Measurements from ENCODE around the gene LAS1L.
"Not testable (repeated sequence)": the region's sequence is repeated elsewhere in the genome, so short reads cannot be mapped to it uniquely, and the experiment has no call there.

LAS1L gene

DNA sequence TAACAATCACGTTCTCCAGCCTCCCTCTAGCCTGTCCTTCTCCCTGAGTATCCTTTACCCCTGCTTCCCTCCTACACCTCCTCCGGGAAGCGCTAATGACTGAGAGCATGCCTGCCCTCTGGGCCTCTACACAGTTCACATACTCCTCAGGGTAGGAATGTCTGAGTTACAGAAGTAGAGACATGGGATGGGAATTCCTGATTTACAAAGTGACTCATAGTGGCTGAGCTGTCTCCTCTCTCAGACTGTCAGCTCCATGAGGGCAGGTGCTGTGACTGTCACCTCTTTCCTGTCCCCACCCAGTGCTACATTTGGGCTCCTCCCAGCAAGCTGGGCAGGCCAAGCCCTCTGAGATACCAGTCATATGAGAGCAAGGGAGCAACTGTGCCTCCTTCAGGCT lies 2.6 kb downstream of the LAS1L start:
- no peak overlapping the region for H3K27ac ChIP-seq

DNA sequence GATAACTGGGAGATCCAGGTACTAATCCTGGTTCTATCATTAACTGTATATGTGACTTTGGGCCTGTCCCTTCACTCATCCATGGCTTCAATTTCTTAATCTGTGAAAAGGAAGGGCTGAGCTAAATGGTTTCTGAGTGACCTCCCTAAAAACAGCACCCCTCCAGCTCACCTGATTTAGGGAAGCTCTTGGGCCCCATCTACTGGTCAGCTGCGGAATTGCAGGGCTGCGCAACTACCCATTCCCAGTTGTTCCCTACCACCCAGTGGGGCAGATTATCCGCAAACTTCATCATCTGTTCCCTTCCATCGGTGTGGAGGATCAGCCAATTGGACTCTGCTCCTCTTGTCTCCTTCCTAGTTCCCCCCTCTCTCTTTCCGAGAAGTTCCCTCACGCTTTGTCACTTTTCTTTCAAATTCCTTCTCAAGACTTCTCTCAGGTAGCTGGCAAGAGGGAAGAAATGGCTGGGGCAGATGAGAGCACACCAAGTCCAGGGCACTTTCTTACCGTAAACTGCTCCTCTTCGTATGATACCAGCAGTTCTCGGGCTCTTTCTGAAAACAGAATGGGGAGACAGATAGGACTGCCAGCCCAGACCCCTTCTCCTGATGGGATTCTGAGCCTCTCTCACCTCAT lies 5.8 kb downstream of the LAS1L start:
- no peak overlapping the region for H3K27ac ChIP-seq
- TF ChIP-seq ZFX (IDR thresholded peaks at IDR 0.05) = no peak
- TF ChIP-seq, protein P1, sequence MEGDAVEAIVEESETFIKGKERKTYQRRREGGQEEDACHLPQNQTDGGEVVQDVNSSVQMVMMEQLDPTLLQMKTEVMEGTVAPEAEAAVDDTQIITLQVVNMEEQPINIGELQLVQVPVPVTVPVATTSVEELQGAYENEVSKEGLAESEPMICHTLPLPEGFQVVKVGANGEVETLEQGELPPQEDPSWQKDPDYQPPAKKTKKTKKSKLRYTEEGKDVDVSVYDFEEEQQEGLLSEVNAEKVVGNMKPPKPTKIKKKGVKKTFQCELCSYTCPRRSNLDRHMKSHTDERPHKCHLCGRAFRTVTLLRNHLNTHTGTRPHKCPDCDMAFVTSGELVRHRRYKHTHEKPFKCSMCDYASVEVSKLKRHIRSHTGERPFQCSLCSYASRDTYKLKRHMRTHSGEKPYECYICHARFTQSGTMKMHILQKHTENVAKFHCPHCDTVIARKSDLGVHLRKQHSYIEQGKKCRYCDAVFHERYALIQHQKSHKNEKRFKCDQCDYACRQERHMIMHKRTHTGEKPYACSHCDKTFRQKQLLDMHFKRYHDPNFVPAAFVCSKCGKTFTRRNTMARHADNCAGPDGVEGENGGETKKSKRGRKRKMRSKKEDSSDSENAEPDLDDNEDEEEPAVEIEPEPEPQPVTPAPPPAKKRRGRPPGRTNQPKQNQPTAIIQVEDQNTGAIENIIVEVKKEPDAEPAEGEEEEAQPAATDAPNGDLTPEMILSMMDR (conservative IDR thresholded peaks at IDR 0.05) = peak; percentile 91

More for the DNA sequence above, 2.6 kb downstream of the LAS1L start:
- TF ChIP-seq, protein P1 (conservative IDR thresholded peaks at IDR 0.05) = no peak
- no peak for TF ChIP-seq ZFX (IDR thresholded peaks at IDR 0.05)

DNA sequence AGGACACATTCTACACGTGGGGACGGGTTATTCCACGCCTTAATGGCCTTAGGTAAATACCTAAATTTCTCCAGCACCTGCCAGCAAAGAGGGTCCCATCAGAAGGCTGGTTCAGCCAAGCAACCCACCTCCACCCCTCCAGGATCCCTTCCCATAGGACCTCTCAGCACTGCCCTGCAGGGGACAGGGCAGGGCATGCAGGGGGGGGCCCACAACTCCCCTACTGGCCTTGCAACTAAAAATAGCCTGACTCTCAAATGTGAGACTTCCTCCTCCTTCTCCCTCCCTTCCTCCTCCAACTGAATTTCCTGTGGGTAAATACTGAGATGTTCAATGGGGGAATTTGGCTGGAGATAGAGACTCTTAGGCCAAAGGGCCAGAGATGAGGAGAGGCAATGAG lies 6.3 kb downstream of the LAS1L start:
- TF ChIP-seq, protein P1 (conservative IDR thresholded peaks at IDR 0.05) = no peak
- no peak for TF ChIP-seq ZFX (IDR thresholded peaks at IDR 0.05)
- no peak overlapping the region for H3K27ac ChIP-seq

DNA sequence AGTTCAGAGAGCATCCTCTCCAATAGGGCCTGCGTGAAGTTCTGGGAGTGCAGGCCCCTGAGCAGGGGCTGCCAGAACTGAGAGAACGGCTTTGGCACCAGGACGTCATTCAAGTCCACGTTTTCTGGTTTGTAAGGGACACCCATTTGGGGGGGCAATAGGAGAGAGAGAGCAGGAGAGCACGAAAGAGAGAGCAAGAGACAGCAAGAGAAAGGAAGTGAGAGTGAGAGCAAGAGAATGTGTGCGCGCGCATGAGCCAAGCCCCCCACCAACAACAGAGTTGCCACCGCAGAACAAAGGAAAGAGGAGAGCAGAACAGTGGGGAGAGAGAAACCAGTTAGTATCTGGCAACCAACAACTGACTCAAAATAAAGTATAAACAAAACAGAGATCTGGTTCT lies 10.4 kb downstream of the LAS1L start:
- TF ChIP-seq, protein P1 (conservative IDR thresholded peaks at IDR 0.05) = no peak
- TF ChIP-seq ZFX (IDR thresholded peaks at IDR 0.05) = no peak

DNA sequence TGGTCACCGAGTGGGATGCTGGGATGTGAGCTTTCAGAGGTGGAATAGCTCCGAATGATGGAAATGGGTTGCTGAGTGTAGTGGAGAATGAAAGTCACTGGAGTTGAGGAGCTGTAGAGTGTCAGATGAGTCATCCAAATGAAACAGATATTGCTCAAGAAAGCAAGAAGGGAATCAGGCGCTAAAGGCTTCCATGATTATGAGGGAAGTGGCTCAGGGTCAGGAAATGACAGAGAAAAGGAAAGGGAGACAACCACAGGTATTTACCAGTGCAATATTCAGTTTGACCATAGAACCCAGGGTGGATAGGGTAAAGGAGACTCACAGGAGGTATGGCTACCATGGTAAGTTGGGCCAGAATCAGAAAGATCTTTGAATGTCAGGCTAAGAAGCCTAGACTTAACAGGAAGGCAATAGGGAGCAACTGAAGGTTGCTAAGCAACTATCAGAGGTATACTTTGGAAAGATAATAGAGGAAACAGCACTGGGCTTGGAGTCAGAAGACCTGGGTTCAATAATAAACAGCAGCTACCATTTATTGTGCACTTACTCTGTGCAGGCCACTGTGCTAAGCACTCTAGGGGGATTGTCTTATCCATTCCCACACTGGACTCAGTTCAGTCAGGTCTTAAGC lies 11.7 kb downstream of the LAS1L start:
- no peak overlapping the region for H3K27ac ChIP-seq
- TF ChIP-seq, protein P1 (conservative IDR thresholded peaks at IDR 0.05) = no peak
- no peak for TF ChIP-seq ZFX (IDR thresholded peaks at IDR 0.05)

More for the DNA sequence above, 10.4 kb downstream of the LAS1L start:
- no peak overlapping the region for H3K27ac ChIP-seq

DNA sequence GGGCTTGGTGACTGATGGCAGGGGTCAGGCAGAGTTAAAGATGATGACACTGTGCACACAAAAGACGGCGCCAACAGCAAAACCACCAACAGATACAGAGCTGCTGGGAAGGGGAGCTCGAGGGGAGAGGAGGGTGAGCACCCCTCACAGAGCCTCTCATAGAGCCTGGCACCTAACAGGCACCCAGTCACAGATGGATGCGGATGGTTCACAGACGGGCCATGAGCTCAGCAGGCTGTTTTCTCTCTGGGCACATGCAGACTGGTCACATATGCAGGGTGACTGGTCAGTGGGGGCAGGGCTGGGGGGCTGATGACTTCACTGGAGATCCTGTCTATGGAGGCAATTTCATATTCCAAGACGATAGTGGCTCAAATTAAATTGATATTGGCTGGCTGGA lies 15.1 kb downstream of the LAS1L start:
- not testable (repeated sequence) for H3K27ac ChIP-seq

DNA sequence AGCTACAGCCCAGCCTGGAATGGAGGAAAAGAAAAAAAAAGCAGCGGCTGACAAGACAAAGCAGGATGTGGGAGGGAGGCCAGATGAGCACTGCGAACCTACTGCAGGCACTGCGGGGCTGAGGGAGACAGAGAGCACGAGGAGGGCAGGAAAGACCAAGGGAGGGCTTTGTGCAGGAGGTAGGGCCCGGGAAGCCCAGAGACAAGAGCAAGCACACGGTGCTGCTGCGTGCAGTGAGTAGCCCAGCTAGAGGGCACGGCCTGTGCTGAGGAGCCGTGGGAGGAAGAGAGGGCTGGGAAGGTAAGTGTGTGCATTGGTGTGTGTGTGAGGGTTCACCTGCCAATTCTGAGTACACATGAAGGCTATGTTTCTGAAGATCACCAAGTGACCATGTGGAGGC lies 15.6 kb downstream of the LAS1L start:
- H3K27ac ChIP-seq = not testable (repeated sequence)

DNA sequence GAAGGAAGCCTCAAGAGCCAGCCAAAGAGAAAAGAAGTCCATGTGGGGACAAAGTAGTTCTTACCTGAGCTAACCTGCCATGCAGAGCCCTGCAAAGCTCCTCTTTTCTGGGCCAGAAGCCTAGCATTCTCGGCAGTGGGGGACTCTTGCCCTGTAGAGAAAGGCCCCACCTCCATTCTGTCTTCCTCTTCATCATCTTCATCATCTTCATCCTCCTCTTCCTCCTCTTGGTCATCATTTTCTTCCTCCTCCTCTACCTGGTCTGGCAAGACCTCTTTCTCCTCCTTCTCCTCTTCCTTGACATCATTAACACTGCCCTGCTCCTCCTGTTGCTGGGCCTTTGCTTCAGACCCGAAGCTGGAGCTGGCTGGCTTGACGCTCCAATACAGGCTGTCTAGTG lies 16.7 kb downstream of the LAS1L start:
- no peak overlapping the region for H3K27ac ChIP-seq
- no peak for TF ChIP-seq ZFX (IDR thresholded peaks at IDR 0.05)
- TF ChIP-seq, protein P1 (conservative IDR thresholded peaks at IDR 0.05) = no peak

Measured in C4-2B (cell line).